ENCODE measurements around the gene DNAJB6.

DNAJB6 gene

DNA sequence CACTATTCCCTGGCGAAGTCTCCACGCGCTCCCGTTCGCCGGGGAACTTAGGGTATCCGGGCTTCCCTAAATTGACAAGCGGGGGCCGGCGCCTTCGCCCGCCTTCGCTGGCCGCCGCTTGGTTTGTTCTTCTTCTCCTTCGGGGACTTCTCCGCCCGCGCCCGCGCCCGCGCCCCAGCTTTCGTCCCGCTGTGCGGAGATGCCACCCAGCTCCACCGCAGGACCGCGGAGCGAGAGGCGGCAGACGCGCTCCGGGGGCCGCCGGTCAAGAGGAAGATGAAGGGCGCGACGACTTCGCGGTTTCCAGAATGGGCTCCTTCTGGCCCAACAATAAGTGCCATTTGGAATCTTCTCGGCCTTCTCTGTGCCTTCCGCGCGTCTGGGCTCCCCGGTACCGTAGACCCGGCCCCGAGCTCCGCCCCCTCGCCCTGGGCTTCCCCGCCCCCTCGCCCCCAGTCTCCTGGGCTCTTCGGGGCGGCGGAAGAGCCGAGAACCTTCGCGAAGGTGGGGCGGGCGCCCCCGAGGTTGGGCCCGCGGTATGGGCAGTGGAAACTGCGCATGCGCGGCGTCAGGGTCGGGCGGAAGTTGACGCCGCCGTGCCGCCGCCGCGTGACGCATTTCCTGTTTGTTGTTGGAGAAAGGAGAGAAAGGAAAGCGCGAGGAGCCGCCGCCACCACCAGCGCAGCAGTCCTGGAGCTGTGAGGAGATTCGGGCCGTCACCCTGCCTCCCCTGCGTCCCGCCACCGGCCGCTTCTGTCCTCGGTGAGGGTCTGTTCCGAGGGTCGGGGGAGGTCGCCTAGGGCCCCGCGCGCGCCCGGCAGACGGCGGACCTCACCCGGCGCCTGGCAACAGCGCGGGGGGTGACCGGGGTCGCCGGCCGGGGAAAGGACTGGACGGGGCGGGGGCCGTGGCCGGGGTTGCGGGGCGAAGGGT lies at the start of gene DNAJB6:
TSS of gene DNAJB6 (plus strand) at position 622 of the 933 bp plus-strand sequence. CDS start 21,569 bp downstream, outside the sequence.
- DNase-seq (ENCODE audit: low read depth in 1 of 2, low spot score in 1 of 2) = peak; percentile 90 to 92

DNA sequence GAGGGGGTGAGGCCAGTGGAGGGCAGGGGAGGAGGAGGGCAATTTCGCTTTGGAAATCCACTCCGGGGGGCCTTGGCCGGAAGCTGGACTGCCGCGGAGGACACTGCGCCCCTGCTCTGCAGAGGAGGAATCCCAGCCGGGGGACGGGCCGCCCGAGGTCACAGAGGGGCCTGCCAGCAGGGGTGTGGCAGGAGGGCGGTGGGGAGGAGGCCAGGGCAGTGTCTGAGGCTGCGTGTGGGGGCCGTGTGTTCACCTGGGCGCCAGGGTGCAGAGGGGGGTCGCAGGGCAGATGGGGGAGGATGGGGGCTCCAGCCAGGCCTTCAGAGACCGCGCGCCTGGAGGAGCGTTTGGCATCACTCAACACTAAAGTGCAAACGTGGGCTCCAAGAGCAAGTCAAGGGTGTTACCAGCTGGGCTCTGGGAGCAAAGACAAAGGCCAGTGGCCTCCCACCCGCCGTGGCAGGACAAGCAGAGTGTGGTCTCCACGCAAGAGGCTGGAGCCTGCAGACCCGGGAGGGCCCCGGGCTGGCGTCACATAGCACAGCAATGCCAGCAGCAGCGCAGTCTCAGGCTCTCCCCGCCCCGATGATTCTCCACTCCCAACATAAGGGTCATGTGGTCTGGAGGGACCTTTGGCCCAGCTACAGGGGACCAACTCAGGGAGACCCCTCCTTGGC lies 45.3 kb upstream of the DNAJB6 start:
- DNase-seq (ENCODE audit: low read depth in 1 of 2, low spot score in 1 of 2) = no peak

DNA sequence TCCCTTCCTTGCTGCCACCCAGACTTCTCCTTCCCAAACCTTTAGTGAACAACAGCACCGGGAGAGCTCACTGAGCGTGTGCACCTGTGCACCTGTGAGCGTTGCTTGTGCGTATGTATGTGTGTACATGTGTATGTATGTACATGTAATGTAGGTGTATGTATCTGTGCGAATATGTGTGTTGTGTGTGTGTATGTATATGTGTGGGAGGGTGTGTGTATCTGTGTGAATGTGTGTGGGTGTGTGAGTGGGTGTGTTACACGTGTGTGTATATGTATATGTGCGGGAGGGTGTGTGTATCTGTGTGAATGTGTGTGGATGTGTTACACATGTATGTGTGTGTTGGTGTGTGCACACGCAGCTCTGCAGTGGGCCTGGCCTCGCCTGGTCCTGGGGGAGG lies 44.5 kb upstream of the DNAJB6 start:
- DNase-seq (ENCODE audit: low read depth in 1 of 2, low spot score in 1 of 2) = no peak

DNA sequence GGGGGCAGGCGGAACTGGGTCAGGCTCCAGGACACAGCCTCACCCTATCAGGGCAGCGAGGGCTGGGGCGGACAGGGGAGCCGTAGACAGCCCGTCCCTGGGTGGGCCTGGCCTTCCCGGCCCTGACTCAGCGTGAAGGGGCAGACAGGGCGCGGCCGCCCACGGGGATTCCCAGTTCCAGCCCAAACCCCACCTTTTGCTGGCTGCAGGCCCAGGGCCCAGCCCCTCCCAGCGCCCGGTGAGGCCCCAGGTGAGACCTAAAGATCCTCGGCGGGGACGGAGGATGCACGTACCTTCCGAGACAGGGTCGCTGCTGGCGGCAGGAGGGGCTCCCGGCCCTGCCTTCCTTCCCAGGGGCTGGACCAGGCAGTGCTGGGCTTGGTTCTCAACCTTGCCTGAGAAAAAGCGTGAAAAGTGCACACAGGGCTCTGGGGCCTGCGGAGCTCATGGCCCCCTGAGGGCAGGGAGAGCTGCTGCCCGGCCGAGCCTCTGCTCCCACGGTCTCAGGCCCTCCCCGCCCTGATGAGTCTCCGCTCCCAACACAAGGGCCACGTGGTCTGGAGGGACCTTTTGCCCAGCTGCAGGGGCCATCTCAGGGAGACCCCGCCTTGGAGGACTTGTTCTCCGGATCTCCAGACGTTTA lies 43.9 kb upstream of the DNAJB6 start:
- DNase-seq (ENCODE audit: low read depth in 1 of 2, low spot score in 1 of 2) = no peak

DNA sequence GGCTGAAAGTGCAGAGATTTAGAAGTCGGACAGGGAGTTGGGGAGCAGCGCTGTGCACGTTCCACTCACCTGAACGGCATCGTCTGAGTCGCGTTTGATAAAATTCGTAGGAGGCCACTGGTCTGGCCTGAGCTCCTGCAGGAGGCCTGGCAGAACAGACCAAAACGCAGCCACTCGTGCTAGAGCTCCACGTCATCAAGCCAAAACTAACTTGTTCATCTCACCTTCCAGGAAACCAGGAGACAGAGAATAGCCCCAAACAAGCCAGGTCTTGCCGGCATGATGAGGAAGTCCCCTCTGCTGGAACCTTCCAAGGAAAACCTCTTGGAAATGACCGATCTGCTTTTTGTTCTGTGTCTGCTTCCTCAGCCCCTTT lies 43.4 kb upstream of the DNAJB6 start:
- DNase-seq (ENCODE audit: low read depth in 1 of 2, low spot score in 1 of 2) = no peak

DNA sequence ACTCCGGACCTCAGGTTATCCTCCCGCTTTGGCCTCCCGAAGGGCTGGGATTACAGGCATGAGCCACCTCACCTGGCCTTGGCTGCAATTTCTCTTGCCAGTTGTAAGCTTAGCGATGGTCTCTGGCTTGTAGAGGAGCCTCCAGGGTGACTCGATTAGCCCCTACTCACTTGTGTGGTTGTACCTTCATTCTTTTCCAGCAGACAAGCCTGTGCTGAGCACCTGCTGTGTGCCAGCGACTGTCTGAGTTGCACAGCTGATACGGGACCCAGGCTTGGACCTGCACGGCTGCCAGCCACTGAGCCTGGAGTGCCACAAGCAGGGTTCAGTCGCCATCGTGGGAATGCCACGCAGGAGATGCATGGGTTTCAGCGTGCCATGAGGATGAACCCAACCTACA lies 42.0 kb upstream of the DNAJB6 start:
- DNase-seq (ENCODE audit: low read depth in 1 of 2, low spot score in 1 of 2) = no peak

DNA sequence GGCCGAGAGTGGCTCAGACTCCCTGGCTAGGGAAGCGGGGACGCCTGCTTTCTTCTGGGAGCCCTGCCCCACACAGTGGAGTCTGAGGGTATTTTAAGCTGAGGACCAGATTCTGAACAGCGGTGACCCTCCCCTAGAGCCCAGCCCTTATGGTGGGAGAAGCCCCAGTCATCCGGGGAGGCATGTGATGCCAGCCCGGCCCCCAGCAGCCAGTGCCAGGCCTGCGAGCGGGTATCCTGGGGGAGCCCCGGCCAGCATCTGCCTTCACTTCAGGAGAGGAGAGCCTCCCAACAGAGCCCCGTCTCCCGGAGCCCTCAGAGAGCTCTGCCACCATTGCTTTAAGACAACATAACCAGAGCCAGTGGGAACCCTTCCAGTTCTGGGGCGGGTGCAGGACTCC lies 41.5 kb upstream of the DNAJB6 start:
- DNase-seq (ENCODE audit: low read depth in 1 of 2, low spot score in 1 of 2) = no peak

DNA sequence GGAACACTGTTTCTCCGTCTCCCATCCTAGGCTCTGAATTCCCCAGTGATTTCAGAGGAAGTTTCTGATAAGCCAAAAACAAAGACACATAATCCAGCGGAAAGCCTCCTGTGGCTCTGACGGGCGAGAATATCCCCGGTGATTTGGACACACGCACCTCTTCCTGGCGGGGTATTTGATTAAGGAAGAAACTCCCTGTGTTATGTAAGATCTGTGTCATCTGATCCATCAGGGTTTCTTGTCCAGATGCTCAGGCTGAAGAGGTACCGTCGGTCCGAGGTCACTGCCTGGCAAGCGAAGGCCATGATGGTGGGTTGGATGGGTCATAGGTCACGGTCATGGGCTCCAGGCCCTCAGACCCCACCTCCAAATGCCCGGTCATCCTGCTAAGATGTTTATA lies 39.6 kb upstream of the DNAJB6 start:
- DNase-seq (ENCODE audit: low read depth in 1 of 2, low spot score in 1 of 2) = no peak

DNA sequence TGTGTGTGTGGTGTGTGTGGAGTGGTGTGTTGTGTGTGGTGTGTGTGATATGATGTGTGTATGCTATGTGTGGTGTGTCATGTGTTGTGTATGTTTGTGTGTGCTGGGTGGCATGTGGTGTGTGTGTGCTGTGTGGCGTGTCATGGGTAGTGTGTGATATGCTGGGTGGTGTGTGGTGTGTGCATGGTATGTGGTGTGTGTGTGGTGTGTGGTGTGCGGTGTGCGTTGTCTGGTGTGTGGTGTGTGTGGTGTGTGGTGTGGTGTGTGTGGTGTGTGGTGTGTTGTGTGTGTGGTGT lies 37.5 kb upstream of the DNAJB6 start:
- no peak for DNase-seq (ENCODE audit: low read depth in 1 of 2, low spot score in 1 of 2)

DNA sequence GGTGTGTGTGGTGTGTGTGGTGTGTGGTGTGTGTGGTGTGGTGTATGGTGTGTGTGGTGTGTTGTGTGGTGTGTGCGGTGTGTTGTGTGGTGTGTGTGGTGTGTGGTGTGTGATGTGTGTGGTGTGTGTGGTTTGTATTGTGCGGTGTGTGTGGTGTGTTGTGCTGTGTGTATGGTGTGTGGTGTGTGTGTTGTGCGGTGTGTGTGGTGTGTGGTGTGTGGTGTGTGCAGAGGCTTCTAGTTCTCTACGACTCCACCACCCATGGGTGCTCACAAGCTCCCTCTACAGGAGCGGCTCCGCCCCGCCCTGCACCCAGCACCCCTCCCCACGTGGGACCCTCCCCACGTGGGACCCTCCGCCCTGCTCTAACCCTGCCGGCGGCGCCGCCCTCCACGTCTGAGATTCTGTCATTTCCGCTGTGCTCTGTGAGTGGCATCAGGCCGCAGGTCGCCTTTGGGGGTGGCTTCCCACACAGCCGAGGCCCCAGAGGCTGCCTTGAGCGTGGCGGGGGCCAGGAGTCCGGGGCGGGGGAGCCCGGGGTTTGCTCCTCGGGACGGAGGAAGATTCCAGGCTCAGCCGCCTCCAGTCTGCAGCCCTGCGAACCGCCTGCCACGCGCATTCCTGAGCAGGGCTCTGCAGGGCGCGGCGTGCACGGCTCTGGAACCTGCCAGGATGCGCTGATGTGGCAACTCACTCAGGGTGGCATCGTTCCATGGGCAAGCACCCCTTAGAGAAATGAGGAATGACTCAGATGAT lies 37.0 kb upstream of the DNAJB6 start:
- no peak for DNase-seq (ENCODE audit: low read depth in 1 of 2, low spot score in 1 of 2)

DNA sequence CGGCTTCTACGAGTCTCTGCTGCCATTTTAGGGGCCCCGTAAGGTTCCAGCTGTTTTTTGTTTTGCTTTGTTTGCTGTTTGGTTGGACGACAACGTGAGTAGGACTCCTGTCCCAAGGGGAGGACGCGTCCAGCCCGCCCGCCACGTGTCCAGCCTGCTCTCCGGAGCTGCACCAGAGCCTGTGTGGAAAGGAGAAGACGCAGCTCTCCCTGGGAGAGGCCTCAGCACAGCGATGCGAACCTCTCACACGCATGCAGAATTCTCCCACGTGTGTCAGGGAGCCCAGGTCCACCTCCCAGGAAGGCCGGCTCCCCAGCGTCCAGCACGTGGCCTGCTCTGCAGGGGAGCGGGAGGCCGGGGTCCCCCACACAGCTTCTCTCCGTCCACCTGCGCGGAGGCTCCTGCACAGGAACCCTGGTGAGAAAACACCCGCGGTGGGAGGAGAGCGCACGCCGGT lies 36.4 kb upstream of the DNAJB6 start:
- no peak for DNase-seq (ENCODE audit: low read depth in 1 of 2, low spot score in 1 of 2)

DNA sequence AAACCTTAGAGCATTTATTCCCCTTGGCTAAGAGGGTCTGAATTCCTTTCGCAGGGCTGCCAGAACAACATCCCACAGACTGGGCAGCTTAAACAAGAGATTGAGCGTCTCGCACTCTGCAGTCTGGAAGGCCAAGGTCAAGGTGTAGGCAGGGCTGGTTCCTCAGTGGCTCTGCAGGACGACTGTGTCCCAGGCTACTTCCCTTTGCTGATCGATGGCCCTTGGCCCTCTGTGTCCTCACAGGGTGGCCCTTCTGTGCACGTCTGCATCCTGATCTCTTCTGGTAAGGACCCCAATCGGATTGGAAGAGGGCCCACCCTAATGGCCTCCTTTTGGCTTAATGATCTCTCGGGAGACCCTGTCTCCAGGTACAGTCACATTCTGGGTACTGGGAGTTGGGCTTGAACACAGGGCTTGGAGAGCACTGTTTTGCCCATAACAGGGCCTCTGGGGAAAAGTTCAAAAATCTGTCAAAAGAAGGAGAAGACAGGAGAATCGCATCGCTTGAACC lies 35.1 kb upstream of the DNAJB6 start:
- DNase-seq (ENCODE audit: low read depth in 1 of 2, low spot score in 1 of 2) = no peak

DNA sequence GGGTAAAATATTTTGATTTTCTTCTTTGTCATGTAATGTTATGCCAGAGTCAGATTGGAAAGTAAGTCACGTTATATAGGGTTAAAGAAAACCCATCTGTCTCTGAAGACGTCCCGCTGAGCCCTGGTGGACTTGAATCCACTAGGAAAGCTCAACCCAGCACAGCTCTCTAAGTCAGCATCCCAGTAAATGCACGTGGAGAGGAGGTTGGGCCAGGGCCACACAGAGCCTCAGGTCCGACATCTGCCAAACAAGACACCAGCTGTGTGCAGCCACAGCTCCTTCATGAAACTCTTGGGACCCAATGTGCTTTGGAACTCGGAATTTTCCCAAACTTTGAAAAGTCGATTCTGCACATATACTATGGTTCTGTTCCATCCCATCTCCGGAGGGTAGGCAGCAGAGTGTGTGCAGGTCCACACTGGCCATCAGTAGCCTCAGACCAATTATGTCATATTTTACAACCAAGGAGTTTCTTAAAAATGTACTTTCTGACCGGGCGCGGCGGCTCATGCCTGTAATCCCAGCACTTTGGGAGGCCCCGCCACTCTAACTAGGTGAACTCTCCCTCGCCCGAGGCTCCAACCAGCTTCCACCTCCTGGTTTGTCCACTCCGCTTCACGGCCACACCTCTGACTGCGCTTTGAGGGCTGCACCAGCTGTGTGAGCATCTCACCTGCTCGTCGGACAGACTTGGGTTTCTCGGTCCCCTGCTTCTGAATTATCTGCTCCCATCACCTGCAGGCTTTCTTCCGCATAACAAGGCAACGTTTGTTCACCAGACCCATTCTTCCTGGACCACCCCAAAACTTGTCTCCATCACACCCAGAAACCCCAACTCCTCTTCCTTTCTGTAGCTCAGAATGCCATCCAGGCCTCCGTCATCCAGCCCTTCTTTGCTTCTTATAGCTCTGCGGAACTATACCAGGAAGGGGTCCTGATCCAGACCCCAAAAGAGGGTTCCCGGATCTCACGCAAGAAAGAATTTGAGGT lies 29.7 kb upstream of the DNAJB6 start:
- DNase-seq (ENCODE audit: low read depth in 1 of 2, low spot score in 1 of 2) = no peak

DNA sequence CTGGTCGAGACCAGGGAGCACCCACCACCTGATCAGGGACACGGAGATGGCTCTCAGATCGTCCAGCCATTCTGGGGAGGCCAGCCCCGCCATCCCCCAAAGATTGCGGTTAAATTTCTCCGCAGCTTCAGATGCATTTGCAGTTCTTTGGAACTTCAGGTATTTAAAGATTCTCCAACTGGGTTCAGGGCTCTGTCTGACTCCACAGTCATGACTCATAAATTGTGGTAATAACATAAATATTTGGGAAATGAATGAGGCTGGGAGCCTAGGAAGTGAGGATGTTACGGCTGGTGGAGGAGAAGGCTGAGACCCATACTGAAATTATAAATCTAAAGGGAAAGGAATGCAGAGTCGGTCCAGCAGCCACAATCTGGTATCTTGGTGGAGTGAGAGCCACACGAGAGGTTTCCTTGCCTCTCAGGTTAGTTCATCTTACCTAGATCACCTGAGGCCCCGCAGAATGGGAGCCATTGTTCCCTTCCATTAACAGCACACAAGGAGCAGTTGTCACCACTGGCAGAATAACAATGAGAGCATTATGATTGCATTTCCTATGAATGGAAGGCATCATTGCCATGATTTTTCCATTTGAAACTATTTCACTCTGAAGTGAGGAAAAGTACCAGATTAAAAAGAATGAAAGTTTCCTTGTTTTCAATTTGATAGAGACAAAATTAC lies 26.7 kb upstream of the DNAJB6 start:
- DNase-seq (ENCODE audit: low read depth in 1 of 2, low spot score in 1 of 2) = no peak

DNA sequence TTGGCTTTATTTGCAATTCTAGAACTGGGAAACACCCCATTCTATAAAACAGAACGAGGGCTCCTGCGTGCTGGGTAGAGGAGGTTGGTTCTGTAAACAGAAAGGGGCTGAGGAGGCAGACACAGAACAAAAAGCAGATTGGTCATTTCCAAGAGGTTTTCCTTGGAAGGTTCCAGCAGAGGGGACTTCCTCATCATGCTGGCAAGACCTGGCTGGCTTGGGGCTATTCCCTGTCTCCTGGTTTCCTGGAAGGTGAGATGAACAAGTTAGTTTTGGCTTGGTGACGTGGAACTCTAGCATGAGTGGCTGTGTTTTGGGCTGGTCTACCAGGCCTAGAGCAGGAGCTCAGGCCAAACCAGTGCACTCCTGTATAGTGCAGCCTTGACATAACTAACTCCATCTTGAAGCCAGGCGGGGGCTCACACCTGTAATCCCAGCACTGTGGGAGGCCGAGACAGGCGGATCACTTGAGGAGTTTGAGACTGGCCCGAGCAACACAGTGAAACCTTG lies 26.1 kb upstream of the DNAJB6 start:
- no peak for DNase-seq (ENCODE audit: low read depth in 1 of 2, low spot score in 1 of 2)

DNA sequence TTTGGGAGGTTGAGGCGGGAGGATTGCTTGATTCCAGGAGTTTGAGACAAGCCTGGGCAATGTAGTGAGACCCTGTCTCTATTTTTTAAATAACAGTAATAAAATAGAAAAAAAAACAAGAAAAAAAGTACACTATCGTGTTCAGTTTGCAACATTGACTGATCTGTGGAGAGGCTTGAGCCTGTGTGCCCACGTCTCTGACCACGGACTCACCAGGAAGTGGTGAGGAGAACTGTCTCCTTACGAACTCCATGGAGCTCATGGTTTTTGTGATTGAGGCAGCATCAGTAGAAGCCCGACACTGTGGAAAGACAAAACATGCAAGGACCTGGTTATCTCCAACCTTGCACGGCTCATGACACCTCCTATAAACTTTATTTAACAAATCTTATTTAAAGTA lies 23.9 kb upstream of the DNAJB6 start:
- no peak for DNase-seq (ENCODE audit: low read depth in 1 of 2, low spot score in 1 of 2)

DNA sequence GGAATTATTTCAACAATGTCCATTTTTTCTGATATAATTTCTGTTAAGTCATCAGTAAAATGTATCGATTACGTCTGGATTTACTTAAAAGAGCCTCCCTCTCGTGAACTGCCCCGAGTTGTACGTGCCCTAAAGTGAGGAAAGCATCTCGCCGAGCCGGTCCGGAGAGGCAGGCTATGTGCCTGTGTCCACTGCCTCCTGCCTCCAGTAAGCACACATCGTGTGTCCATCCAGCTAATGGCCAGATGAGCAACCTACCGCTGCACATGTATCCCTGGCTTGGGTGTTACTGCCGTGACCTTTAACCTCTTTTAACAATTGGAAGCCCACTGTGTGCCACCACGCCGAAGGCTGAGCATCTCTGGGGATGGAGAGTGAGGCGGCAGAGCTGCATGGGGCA lies 23.2 kb upstream of the DNAJB6 start:
- DNase-seq (ENCODE audit: low read depth in 1 of 2, low spot score in 1 of 2) = no peak

DNA sequence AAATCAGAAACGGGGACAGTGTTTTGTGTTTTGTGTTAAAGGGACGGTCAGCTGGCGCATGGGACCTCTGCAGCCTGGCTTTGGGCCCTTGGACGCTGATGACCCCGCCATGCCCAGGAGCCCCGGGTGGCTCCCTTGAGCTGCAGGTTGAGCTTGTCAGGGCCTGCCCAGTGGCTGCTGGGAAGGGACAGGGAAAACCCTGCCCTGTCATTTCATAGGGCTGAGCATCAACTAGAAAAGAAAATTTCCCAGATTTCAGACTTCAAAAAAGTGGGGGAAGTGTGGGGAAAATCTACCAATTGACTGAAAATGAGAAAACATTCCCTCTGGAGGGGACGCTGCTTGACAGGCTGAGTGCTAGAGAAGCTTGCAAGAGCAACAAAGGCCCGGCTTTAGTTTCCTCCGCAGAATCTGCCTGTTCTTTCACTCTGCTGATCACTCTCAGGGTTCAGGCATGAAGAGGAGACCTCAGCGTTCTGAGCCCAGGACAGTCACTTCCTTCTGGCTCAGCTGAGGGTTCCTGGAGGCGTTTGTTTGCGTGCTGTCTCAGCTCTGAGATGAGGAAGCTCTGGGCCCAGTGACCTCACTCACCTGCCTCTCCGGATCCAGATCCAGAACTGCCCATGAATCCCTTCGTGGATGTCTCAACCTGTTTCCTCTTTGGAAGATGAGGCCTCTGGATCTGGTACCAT lies 18.6 kb upstream of the DNAJB6 start:
- no peak for DNase-seq (ENCODE audit: low read depth in 1 of 2, low spot score in 1 of 2)

DNA sequence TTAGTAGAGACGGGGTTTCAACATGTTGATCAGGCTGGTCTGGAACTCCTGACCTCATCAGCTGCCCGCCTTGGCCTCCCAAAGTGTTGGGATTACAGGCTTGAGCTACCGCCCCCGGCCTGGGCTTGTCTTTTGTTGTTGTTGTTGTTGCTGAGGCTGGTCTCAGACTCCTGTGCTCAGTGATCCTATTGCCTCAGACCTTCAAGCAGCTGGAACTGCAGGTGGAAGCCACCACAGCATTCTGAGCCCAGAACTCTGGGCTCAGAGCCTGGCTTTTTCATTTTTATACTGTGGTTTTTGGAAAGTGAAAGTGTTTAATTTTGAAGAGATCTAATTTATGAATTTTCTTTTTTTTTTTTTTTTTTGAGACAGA lies 16.2 kb upstream of the DNAJB6 start:
- no peak for DNase-seq (ENCODE audit: low read depth in 1 of 2, low spot score in 1 of 2)
